ENCODE measurements around the gene TTLL7. TPM values are rescaled to one million over a fixed set of nuclear protein-coding genes. Genes with fewer than 3 reads are reported as not detected.
"Not testable (repeated sequence)": the region's sequence is repeated elsewhere in the genome, so short reads cannot be mapped to it uniquely, and the experiment has no call there.

The TTLL7 gene
- total RNA-seq, 1 experiment from 2014 or later = 7.9 TPM

DNA sequence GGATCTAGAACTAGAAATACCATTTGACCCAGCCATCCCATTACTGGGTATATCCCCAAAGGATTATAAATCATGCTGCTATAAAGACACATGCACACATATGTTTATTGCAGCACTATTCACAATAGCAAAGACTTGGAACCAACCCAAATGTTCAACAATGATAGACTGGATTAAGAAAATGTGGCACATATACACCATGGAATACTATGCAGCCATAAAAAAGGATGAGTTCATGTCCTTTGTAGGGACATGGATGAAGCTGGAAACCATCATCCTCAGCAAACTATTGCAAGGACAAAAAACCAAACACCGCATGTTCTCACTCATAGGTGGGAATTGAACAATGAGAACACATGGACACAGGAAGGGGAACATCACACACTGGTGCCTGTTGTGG is 82.8 kb downstream of the TTLL7 start:
- POLR2A ChIA-PET; H3K4me3 Mint-ChIP-seq; H3K27me3 Mint-ChIP-seq (ENCODE audit: low read depth); DNase-seq (ENCODE audit: low spot score); H3K4me1 Mint-ChIP-seq; H3K27ac Mint-ChIP-seq; CTCF ChIA-PET; H3K36me3 Mint-ChIP-seq; H3K9me3 Mint-ChIP-seq; ATAC-seq: not testable (repeated sequence)

DNA sequence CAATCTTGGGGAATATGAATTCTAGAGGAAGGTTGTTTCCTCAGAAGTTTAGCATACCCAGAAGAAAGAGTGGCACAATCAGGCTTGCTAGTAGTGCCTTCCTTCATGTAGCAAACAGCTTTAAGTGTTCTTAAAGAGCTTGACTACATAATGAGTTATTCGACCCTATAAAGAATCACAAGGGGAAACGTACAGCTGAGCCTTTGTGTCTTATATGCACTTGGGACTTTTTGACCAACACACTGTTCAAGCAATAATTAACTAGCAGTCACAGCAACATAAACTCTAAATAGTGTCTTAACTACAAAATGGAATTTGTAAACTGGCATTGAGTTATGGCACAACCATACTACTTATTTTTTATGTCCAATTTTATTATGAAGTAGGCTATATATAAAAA is 86.1 kb downstream of the TTLL7 start:
- POLR2A ChIA-PET = no interaction called here
- CTCF ChIA-PET = interaction anchor here (1.0 kb wide), 1 partner anchor 8 kb away, joined by 3 read pairs; no protein-coding TSS in a partner anchor
- no peak for ATAC-seq

GRCh38 chr1:83910461-83910860 is 88.5 kb downstream of the TTLL7 start:
- DNase-seq (ENCODE audit: low spot score) = no peak
- POLR2A ChIA-PET = no interaction called here
- Mint-ChIP-seq H3K9me3 (peaks cover 5% of the 10 kb centered on the region), H3K36me3 (no peaks in the 10 kb centered on the region; the same call in 1 of the 2 replicates), H3K27ac (no peak overlapping the region), H3K4me1 (no peaks in the 10 kb centered on the region; the same call in 1 of the 2 replicates), H3K4me3 (no peak overlapping the region), H3K27me3 (ENCODE audit: low read depth) (no peaks in the 10 kb centered on the region)
- ATAC-seq = no peak
- CTCF ChIA-PET = no interaction called here
- TF ChIP-seq GTF2I (CRISPR knock-in tag; conservative IDR thresholded peaks at IDR 0.05) (no peak), FOXK1 (CRISPR knock-in tag; IDR thresholded peaks at IDR 0.05) (no peak), TEAD1 (CRISPR knock-in tag; IDR thresholded peaks at IDR 0.05) (no peak), TCF7 (CRISPR knock-in tag; IDR thresholded peaks at IDR 0.05; ENCODE audit: low read depth) (no peak), JAZF1 (CRISPR knock-in tag; IDR thresholded peaks at IDR 0.05) (no peak), GRHL2 (CRISPR knock-in tag; IDR thresholded peaks at IDR 0.05; ENCODE audit: insufficient replicate concordance, severe bottlenecking) (no peak), MAX (CRISPR knock-in tag; IDR thresholded peaks at IDR 0.05) (no peak), FOXJ3 (CRISPR knock-in tag; IDR thresholded peaks at IDR 0.05; ENCODE audit: borderline replicate concordance) (no peak), OVOL2 (CRISPR knock-in tag; IDR thresholded peaks at IDR 0.05; ENCODE audit: borderline replicate concordance) (no peak), ZNF416 (CRISPR knock-in tag; IDR thresholded peaks at IDR 0.05) (no peak), ZNF671 (CRISPR knock-in tag; IDR thresholded peaks at IDR 0.05) (no peak)
- TF ChIP-seq, protein P1, sequence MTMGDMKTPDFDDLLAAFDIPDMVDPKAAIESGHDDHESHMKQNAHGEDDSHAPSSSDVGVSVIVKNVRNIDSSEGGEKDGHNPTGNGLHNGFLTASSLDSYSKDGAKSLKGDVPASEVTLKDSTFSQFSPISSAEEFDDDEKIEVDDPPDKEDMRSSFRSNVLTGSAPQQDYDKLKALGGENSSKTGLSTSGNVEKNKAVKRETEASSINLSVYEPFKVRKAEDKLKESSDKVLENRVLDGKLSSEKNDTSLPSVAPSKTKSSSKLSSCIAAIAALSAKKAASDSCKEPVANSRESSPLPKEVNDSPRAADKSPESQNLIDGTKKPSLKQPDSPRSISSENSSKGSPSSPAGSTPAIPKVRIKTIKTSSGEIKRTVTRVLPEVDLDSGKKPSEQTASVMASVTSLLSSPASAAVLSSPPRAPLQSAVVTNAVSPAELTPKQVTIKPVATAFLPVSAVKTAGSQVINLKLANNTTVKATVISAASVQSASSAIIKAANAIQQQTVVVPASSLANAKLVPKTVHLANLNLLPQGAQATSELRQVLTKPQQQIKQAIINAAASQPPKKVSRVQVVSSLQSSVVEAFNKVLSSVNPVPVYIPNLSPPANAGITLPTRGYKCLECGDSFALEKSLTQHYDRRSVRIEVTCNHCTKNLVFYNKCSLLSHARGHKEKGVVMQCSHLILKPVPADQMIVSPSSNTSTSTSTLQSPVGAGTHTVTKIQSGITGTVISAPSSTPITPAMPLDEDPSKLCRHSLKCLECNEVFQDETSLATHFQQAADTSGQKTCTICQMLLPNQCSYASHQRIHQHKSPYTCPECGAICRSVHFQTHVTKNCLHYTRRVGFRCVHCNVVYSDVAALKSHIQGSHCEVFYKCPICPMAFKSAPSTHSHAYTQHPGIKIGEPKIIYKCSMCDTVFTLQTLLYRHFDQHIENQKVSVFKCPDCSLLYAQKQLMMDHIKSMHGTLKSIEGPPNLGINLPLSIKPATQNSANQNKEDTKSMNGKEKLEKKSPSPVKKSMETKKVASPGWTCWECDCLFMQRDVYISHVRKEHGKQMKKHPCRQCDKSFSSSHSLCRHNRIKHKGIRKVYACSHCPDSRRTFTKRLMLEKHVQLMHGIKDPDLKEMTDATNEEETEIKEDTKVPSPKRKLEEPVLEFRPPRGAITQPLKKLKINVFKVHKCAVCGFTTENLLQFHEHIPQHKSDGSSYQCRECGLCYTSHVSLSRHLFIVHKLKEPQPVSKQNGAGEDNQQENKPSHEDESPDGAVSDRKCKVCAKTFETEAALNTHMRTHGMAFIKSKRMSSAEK (CRISPR knock-in tag; IDR thresholded peaks at IDR 0.05; ENCODE audit: borderline replicate concordance) = no peak
- TF ChIP-seq, protein P2, sequence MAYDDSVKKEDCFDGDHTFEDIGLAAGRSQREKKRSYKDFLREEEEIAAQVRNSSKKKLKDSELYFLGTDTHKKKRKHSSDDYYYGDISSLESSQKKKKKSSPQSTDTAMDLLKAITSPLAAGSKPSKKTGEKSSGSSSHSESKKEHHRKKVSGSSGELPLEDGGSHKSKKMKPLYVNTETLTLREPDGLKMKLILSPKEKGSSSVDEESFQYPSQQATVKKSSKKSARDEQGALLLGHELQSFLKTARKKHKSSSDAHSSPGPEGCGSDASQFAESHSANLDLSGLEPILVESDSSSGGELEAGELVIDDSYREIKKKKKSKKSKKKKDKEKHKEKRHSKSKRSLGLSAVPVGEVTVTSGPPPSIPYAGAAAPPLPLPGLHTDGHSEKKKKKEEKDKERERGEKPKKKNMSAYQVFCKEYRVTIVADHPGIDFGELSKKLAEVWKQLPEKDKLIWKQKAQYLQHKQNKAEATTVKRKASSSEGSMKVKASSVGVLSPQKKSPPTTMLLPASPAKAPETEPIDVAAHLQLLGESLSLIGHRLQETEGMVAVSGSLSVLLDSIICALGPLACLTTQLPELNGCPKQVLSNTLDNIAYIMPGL (CRISPR knock-in tag; IDR thresholded peaks at IDR 0.05) = no peak

More for the DNA sequence above, 86.1 kb downstream of the TTLL7 start:
- no peak overlapping the region for H3K4me3 Mint-ChIP-seq
- no peak overlapping the region for H3K27ac Mint-ChIP-seq
- H3K9me3 Mint-ChIP-seq = peaks cover 5% of the 10 kb centered on the region
- no peak for DNase-seq (ENCODE audit: low spot score)
- no peaks in the 10 kb centered on the region for H3K27me3 Mint-ChIP-seq (ENCODE audit: low read depth)
- TF ChIP-seq, protein P3, sequence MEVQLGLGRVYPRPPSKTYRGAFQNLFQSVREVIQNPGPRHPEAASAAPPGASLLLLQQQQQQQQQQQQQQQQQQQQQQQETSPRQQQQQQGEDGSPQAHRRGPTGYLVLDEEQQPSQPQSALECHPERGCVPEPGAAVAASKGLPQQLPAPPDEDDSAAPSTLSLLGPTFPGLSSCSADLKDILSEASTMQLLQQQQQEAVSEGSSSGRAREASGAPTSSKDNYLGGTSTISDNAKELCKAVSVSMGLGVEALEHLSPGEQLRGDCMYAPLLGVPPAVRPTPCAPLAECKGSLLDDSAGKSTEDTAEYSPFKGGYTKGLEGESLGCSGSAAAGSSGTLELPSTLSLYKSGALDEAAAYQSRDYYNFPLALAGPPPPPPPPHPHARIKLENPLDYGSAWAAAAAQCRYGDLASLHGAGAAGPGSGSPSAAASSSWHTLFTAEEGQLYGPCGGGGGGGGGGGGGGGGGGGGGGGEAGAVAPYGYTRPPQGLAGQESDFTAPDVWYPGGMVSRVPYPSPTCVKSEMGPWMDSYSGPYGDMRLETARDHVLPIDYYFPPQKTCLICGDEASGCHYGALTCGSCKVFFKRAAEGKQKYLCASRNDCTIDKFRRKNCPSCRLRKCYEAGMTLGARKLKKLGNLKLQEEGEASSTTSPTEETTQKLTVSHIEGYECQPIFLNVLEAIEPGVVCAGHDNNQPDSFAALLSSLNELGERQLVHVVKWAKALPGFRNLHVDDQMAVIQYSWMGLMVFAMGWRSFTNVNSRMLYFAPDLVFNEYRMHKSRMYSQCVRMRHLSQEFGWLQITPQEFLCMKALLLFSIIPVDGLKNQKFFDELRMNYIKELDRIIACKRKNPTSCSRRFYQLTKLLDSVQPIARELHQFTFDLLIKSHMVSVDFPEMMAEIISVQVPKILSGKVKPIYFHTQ (CRISPR knock-in tag; IDR thresholded peaks at IDR 0.05) = no peak
- no peak for TF ChIP-seq JUN (CRISPR knock-in tag; IDR thresholded peaks at IDR 0.05)
- TF ChIP-seq ZNF263 (CRISPR knock-in tag; IDR thresholded peaks at IDR 0.05; ENCODE audit: low read depth) = no peak
- no peak for TF ChIP-seq MYBL2 (CRISPR knock-in tag; IDR thresholded peaks at IDR 0.05)
- no peak for TF ChIP-seq CBFB (CRISPR knock-in tag; IDR thresholded peaks at IDR 0.05; ENCODE audit: low read depth)
- TF ChIP-seq ZNF416 (CRISPR knock-in tag; IDR thresholded peaks at IDR 0.05) = no peak
- TF ChIP-seq, protein P4, sequence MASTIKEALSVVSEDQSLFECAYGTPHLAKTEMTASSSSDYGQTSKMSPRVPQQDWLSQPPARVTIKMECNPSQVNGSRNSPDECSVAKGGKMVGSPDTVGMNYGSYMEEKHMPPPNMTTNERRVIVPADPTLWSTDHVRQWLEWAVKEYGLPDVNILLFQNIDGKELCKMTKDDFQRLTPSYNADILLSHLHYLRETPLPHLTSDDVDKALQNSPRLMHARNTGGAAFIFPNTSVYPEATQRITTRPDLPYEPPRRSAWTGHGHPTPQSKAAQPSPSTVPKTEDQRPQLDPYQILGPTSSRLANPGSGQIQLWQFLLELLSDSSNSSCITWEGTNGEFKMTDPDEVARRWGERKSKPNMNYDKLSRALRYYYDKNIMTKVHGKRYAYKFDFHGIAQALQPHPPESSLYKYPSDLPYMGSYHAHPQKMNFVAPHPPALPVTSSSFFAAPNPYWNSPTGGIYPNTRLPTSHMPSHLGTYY (CRISPR knock-in tag; IDR thresholded peaks at IDR 0.05) = no peak
- TF ChIP-seq SMAD4 (CRISPR knock-in tag; IDR thresholded peaks at IDR 0.05) = no peak
- no peak for TF ChIP-seq ZNF396 (CRISPR knock-in tag; IDR thresholded peaks at IDR 0.05; ENCODE audit: borderline replicate concordance)
- H3K4me1 Mint-ChIP-seq = no peaks in the 10 kb centered on the region; the same call in 1 of the 2 replicates
- peaks cover 2% of the 10 kb centered on the region for H3K36me3 Mint-ChIP-seq

Measured in WTC11 (cell line).